Mesenchymal stem cell (in vitro differentiated cells and primary cell): Measurements from ENCODE around the gene NMBR.
"Not testable (repeated sequence)": the region's sequence is repeated elsewhere in the genome, so short reads cannot be mapped to it uniquely, and the experiment has no call there.

Experiments
- DNase-seq: peaks from one replicate; pipeline ENCODE4 v3.0.0-alpha.2; 2013
- H2AFZ ChIP-seq: one replicate; pipeline ENCODE4 v1.6.1; 2013; ENCODE audit warnings: low read depth, mild to moderate bottlenecking, control low read depth, inconsistent platforms, low read length, moderate library complexity
- H2AK5ac ChIP-seq: 2 replicates; pipeline ENCODE4 v1.6.1; 2013; ENCODE audit warnings: low read length, moderate library complexity, mild to moderate bottlenecking, inconsistent platforms; ENCODE audit not compliant: severe bottlenecking
- H2BK120ac ChIP-seq: one replicate; pipeline ENCODE4 v1.6.1; 2013; ENCODE audit warnings: low read depth, mild to moderate bottlenecking, inconsistent platforms, low read length, moderate library complexity
- H2BK12ac ChIP-seq, 2 experiments: one replicate each; pipeline ENCODE4 v1.6.1; 2013; ENCODE audit warnings: inconsistent platforms in 2 of 2, low read length in 2 of 2, mild to moderate bottlenecking in 2 of 2, moderate library complexity in 2 of 2, control low read depth in 1 of 2
- H2BK15ac ChIP-seq: one replicate; pipeline ENCODE4 v1.6.1; 2013; ENCODE audit warnings: mild to moderate bottlenecking, low read depth, inconsistent platforms; ENCODE audit not compliant: poor library complexity, severe bottlenecking
- H2BK5ac ChIP-seq: 2 replicates; pipeline ENCODE4 v1.6.1; 2013; ENCODE audit warnings: low read depth, mild to moderate bottlenecking, low read length, control low read depth, inconsistent platforms; ENCODE audit not compliant: poor library complexity, severe bottlenecking
- H3K14ac ChIP-seq, 2 experiments: one replicate each; pipeline ENCODE4 v1.6.1; 2013; ENCODE audit warnings: inconsistent platforms in 2 of 2, low read length in 2 of 2, control low read depth in 1 of 2, mild to moderate bottlenecking in 1 of 2, moderate library complexity in 1 of 2
- H3K18ac ChIP-seq, 2 experiments: one replicate each; pipeline ENCODE4 v1.6.1; 2013; ENCODE audit warnings: inconsistent platforms in 2 of 2, low read length in 2 of 2, control low read depth in 1 of 2, low read depth in 1 of 2, mild to moderate bottlenecking in 1 of 2
- H3K23ac ChIP-seq, 2 experiments: one replicate each; pipeline ENCODE4 v1.6.1; 2013; ENCODE audit warnings: inconsistent platforms in 2 of 2, low read length in 2 of 2, mild to moderate bottlenecking in 2 of 2, moderate library complexity in 2 of 2, control low read depth in 1 of 2
- H3K27ac ChIP-seq: 2 replicates; pipeline ENCODE4 v1.5.1; 2013; ENCODE audit warnings: mild to moderate bottlenecking, moderate library complexity, low read length, control low read depth, inconsistent platforms; ENCODE audit not compliant: poor library complexity, severe bottlenecking
- H3K27me3 ChIP-seq, 2 experiments: 2 replicates each; pipeline versions ENCODE4 v1.6.1 to v1.7.0; 2013; ENCODE audit warnings: low read length in 2 of 2, mild to moderate bottlenecking in 2 of 2, moderate library complexity in 2 of 2, control low read depth in 1 of 2, inconsistent platforms in 1 of 2; ENCODE audit not compliant: control insufficient read depth in 1 of 2, insufficient read depth in 1 of 2
- H3K36me3 ChIP-seq, 2 experiments: 2 replicates each; pipeline versions ENCODE4 v1.6.1 to v1.7.0; 2013; ENCODE audit warnings: low read length in 2 of 2, control low read depth in 1 of 2, inconsistent platforms in 1 of 2, low read depth in 1 of 2, mild to moderate bottlenecking in 1 of 2; ENCODE audit not compliant: insufficient read depth in 2 of 2, control insufficient read depth in 1 of 2
- H3K4ac ChIP-seq, 2 experiments: one replicate each; pipeline ENCODE4 v1.6.1; 2013; ENCODE audit warnings: inconsistent platforms in 2 of 2, low read length in 2 of 2, mild to moderate bottlenecking in 2 of 2, moderate library complexity in 2 of 2, control low read depth in 1 of 2, low read depth in 1 of 2
- H3K4me1 ChIP-seq: 2 replicates; pipeline ENCODE4 v1.6.1; 2013; ENCODE audit warnings: low read depth, low read length, control low read depth; ENCODE audit not compliant: control insufficient read depth, insufficient read depth
- H3K4me2 ChIP-seq: 2 replicates; pipeline ENCODE4 v1.6.1; 2013; ENCODE audit warnings: low read length, mild to moderate bottlenecking, inconsistent platforms; ENCODE audit not compliant: poor library complexity, severe bottlenecking
- H3K4me3 ChIP-seq, 2 experiments: 2 replicates each; pipeline versions ENCODE4 v1.5.1 to v1.7.0; 2013; ENCODE audit warnings: low read length in 2 of 2, mild to moderate bottlenecking in 2 of 2, control low read depth in 1 of 2, low read depth in 1 of 2; ENCODE audit not compliant: insufficient read depth in 1 of 2
- H3K79me1 ChIP-seq: replicated peaks from 2 replicates; pipeline ENCODE4 v1.6.1; 2013; ENCODE audit warnings: mild to moderate bottlenecking, control low read depth, low read length, inconsistent platforms; ENCODE audit not compliant: poor library complexity, severe bottlenecking
- H3K9ac ChIP-seq: 2 replicates; pipeline ENCODE4 v1.7.0; 2013; ENCODE audit warnings: mild to moderate bottlenecking, low read length, moderate library complexity
- H3K9me3 ChIP-seq: 2 replicates; pipeline ENCODE4 v1.7.0; 2013; ENCODE audit warnings: mild to moderate bottlenecking, low read length; ENCODE audit not compliant: control insufficient read depth
- H4K8ac ChIP-seq: one replicate; pipeline ENCODE4 v1.6.1; 2013; ENCODE audit warnings: inconsistent platforms, mild to moderate bottlenecking, low read length, moderate library complexity
- H4K91ac ChIP-seq: one replicate; pipeline ENCODE4 v1.6.1; 2013; ENCODE audit warnings: mild to moderate bottlenecking, low read length, inconsistent platforms
- WGBS: methylation state at CpG from one replicate; pipeline ENCODE4 v1.1.7; 2013; ENCODE audit warnings: mixed read lengths; 5-methylcytosine and 5-hydroxymethylcytosine counted together

NMBR gene

DNA sequence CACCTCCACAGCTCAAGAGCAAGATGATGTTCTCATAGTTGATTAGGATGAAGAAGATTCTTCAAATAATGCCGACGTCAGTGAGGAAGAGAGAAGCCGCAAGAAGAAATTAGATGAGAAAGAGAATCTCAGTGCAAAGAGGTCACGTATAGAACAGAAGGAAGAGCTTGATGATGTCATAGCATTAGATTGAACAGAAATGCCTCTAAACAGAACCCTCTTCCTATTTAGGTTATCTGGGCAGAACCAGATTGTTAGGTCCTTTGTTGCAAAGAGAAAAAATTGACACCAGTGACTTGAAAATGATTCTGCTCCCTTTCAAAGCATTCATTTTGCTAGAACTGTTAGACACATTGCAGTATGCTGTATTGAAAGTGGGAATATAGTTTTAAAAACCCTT is 84.1 kb downstream of the NMBR start:
- H4K8ac ChIP-seq, H2BK12ac ChIP-seq, H2BK5ac ChIP-seq, H2AK5ac ChIP-seq, H2BK15ac ChIP-seq, H3K27me3 ChIP-seq, H2AFZ ChIP-seq, H3K27ac ChIP-seq, H3K23ac ChIP-seq, H3K14ac ChIP-seq, H3K36me3 ChIP-seq, H3K4me3 ChIP-seq, H3K4ac ChIP-seq, H3K4me1 ChIP-seq, DNase-seq, H3K18ac ChIP-seq, H3K9ac ChIP-seq, H2BK120ac ChIP-seq, H4K91ac ChIP-seq, H3K9me3 ChIP-seq, H3K4me2 ChIP-seq, H3K79me1 ChIP-seq: not testable (repeated sequence)
- WGBS, result 100% methylated on average over 3 of the region's 4 CpGs

GRCh38 chr6:142058551-142059290 is 88.2 kb downstream of the NMBR start:
- H2BK5ac ChIP-seq, result no peak overlapping the region
- H2BK15ac ChIP-seq, result no peak overlapping the region
- no peak for DNase-seq
- no peak overlapping the region for H2BK12ac ChIP-seq
- H3K4me3 ChIP-seq, result no peak overlapping the region
- H4K91ac ChIP-seq, result no peak overlapping the region
- no peak overlapping the region for H2AK5ac ChIP-seq
- no CpG with 5 or more reads among the region's 3 CpGs for WGBS
- H3K27ac ChIP-seq, result no peak overlapping the region
- H2BK120ac ChIP-seq, result no peak overlapping the region
- peaks cover 1% of the 10 kb centered on the region for H3K9me3 ChIP-seq
- no peaks in the 10 kb centered on the region for H3K4me1 ChIP-seq
- H2AFZ ChIP-seq, result no peak overlapping the region
- no peaks in the 10 kb centered on the region for H3K79me1 ChIP-seq
- no peaks in the 10 kb centered on the region for H3K36me3 ChIP-seq
- no peak overlapping the region for H3K18ac ChIP-seq
- H4K8ac ChIP-seq, result no peak overlapping the region
- H3K27me3 ChIP-seq, result no peaks in the 10 kb centered on the region
- no peak overlapping the region for H3K4ac ChIP-seq
- no peak overlapping the region for H3K9ac ChIP-seq
- no peak overlapping the region for H3K23ac ChIP-seq
- no peak overlapping the region for H3K14ac ChIP-seq
- H3K4me2 ChIP-seq, result no peak overlapping the region

- Histone ChIP-seq H3K18ac (peak overlapping the region in 1 of 2 experiments; percentile 21), H4K8ac (no peak overlapping the region), H3K36me3 (no peaks in the 10 kb centered on the region), H2BK5ac (peak overlapping the region; percentile 53), H3K9ac (no peak overlapping the region), H3K4me3 (no peak overlapping the region), H2BK120ac (no peak overlapping the region), H3K4me2 (no peak overlapping the region), H4K91ac (no peak overlapping the region), H3K4ac (no peak overlapping the region), H3K9me3 (peaks cover 32% of the 10 kb centered on the region), H3K23ac (no peak overlapping the region), H3K14ac (no peak overlapping the region), H3K79me1 (no peaks in the 10 kb centered on the region), H2AFZ (no peak overlapping the region), H2BK15ac (no peak overlapping the region), H3K27ac (no peak overlapping the region), H2BK12ac (no peak overlapping the region), H3K4me1 (no peaks in the 10 kb centered on the region), H3K27me3 (no peaks in the 10 kb centered on the region), H2AK5ac (no peak overlapping the region)
- DNase-seq, result no peak
- 95% methylated on average over 2 of the region's 3 CpGs for WGBS
Observed at GRCh38 chr6:142055219-142055618, 91.7 kb downstream of the NMBR start.

- no peak overlapping the region for H2BK5ac ChIP-seq
- no peak overlapping the region for H3K23ac ChIP-seq
- no peaks in the 10 kb centered on the region for H3K4me1 ChIP-seq
- DNase-seq, result no peak
- H3K27ac ChIP-seq, result no peak overlapping the region
- no peak overlapping the region for H3K4me2 ChIP-seq
- no peaks in the 10 kb centered on the region for H3K79me1 ChIP-seq
- H3K4ac ChIP-seq, result no peak overlapping the region
- H2AFZ ChIP-seq, result no peak overlapping the region
- no peak overlapping the region for H3K4me3 ChIP-seq
- no peak overlapping the region for H3K14ac ChIP-seq
- H2BK15ac ChIP-seq, result no peak overlapping the region
- H3K18ac ChIP-seq, result no peak overlapping the region
- peaks cover 37% of the 10 kb centered on the region for H3K9me3 ChIP-seq
- no peak overlapping the region for H4K91ac ChIP-seq
- H4K8ac ChIP-seq, result no peak overlapping the region
- H2AK5ac ChIP-seq, result no peak overlapping the region
- no peaks in the 10 kb centered on the region for H3K27me3 ChIP-seq
- no peak overlapping the region for H2BK12ac ChIP-seq
- H2BK120ac ChIP-seq, result no peak overlapping the region
- no peak overlapping the region for H3K9ac ChIP-seq
- H3K36me3 ChIP-seq, result no peaks in the 10 kb centered on the region
Observed at GRCh38 chr6:142051404-142051803, 95.5 kb downstream of the NMBR start.
